Sigmoid colon (tissue), 7 donors: ENCODE data around the gene ACOX2. TPM values are rescaled to one million over a fixed set of nuclear protein-coding genes. Genes with fewer than 3 reads are reported as not detected.
A peak's percentile ranks its signal among the peaks of the same experiment; 100 is the strongest.

ENCODE experiments used
- DNase-seq: peaks from one replicate; pipeline ENCODE4 v3.0.0-alpha.2; 2019
- H3K27ac ChIP-seq, 4 donors: fragments of 200-600 bp; sonication (generic); one replicate each; pipeline ENCODE4 v1.5.1; 2016 to 2019; ENCODE audit warnings: mild to moderate bottlenecking in 1 of 4
- H3K27me3 ChIP-seq, 3 donors: fragments of 200-600 bp; sonication (generic); one replicate each; pipeline ENCODE4 v1.5.1; 2019; ENCODE audit warnings: mild to moderate bottlenecking in 1 of 3
- H3K36me3 ChIP-seq, 4 donors: fragments of 200-600 bp; sonication (generic); one replicate each; pipeline ENCODE4 v1.5.1; 2016 to 2019
- H3K4me1 ChIP-seq, 4 donors: fragments of 200-600 bp; sonication (generic); one replicate each; pipeline ENCODE4 v1.5.1; 2017 to 2019
- H3K4me3 ChIP-seq, 4 donors: fragments of 200-600 bp; sonication (generic); one replicate each; pipeline ENCODE4 v1.5.1; 2017 to 2019; ENCODE audit warnings: mild to moderate bottlenecking in 2 of 4, moderate library complexity in 1 of 4
- H3K9me3 ChIP-seq, 4 donors: fragments of 200-600 bp in 3 of 4; sonication (generic) in 3 of 4; one replicate each; pipeline versions ENCODE4 v1.5.1 to v1.6.1; 2013 to 2019
- CTCF ChIP-seq, 4 experiments: fragments of 450-650 bp in 3 of 4; fragments of 200-600 bp in 1 of 4; IDR thresholded peaks; one replicate each; pipeline ENCODE4 v1.5.1; 2016 to 2019; ENCODE audit warnings: antibody characterized with exemption in 4 of 4, mild to moderate bottlenecking in 3 of 4, moderate library complexity in 2 of 4
- EP300 ChIP-seq, 4 donors: sonication (generic); formaldehyde crosslinking; IDR thresholded peaks; one replicate each; pipeline ENCODE4 v1.6.1; 2017; ENCODE audit warnings: antibody characterized with exemption in 4 of 4
- POLR2A ChIP-seq, 2 donors: fragments of 450-650 bp; IDR thresholded peaks; one replicate each; pipeline ENCODE4 v1.6.1; 2016; ENCODE audit warnings: antibody characterized with exemption in 2 of 2, mild to moderate bottlenecking in 2 of 2, moderate library complexity in 2 of 2
- POLR2AphosphoS5 ChIP-seq, 4 donors: sonication (generic); formaldehyde crosslinking; IDR thresholded peaks; one replicate each; pipeline ENCODE4 v1.6.1; 2017; ENCODE audit warnings: antibody characterized with exemption in 4 of 4
- WGBS, 2 donors: extraction: QIAGEN DNeasy Blood & Tissue Kit; methylation state at CpG; one replicate each; pipeline ENCODE4 v1.1.7; 2013; 5-methylcytosine and 5-hydroxymethylcytosine counted together
- intact Hi-C: fragments of 100-400 bp; cut with DNase I; formaldehyde crosslinking; loops from one replicate; pipeline ENCODE4 v1.15.1; 2023
- polyA plus RNA-seq, 3 donors: library from polyadenylated mRNA; stranded (reverse); fragments of 200-250 nt; gene quantifications; one replicate each; pipeline ENCODE4 v1.2.3, GENCODE V29; 2013
- total RNA-seq, 4 donors: library from RNA; depleted of rRNA; stranded (reverse); fragments of >200 nt; gene quantifications; one replicate each; pipeline ENCODE4 v1.1.0, GENCODE V29; 2016
- donor health status: healthy with polysubstance abuse.
- donor health status: Bipolar disorder and iron deficiency.
- donor health status: healthy.

Gene ACOX2
- total and polyA plus RNA-seq, 7 donors, result 6.9 to 35.8 (median 26.0) TPM

GRCh38 chr3:58471025-58471887 lies 65.7 kb downstream of the ACOX2 start:
- Histone ChIP-seq H3K27me3 (no peaks in the 10 kb centered on the region), H3K9me3 (no peaks in the 10 kb centered on the region), H3K4me3 (no peak overlapping the region), H3K27ac (peak overlapping the region in 2 of 4 donors; percentile 25 to 38), H3K36me3 (no peaks in the 10 kb centered on the region), H3K4me1 (peaks cover 0 to 7% (median 0%) of the 10 kb centered on the region in 4 donors)
- 20 to 52% methylated on average over 10 of the region's 10 CpGs for WGBS, 2 donors
- intact Hi-C loops, result no loop called here
- no peak for DNase-seq
- TF ChIP-seq CTCF (IDR thresholded peaks at IDR 0.05) (no peak), POLR2A (IDR thresholded peaks at IDR 0.05) (no peak), POLR2AphosphoS5 (IDR thresholded peaks at IDR 0.05) (no peak), EP300 (IDR thresholded peaks at IDR 0.05) (no peak)

GRCh38 chr3:58470363-58471024 lies 66.5 kb downstream of the ACOX2 start:
- no peak for DNase-seq
- no peaks in the 10 kb centered on the region for H3K27me3 ChIP-seq
- no peak for TF ChIP-seq POLR2AphosphoS5 (IDR thresholded peaks at IDR 0.05)
- no peak for TF ChIP-seq CTCF (IDR thresholded peaks at IDR 0.05)
- TF ChIP-seq EP300 (IDR thresholded peaks at IDR 0.05), result no peak
- TF ChIP-seq POLR2A (IDR thresholded peaks at IDR 0.05), result no peak
- peaks cover 0 to 7% (median 0%) of the 10 kb centered on the region in 4 donors for H3K4me1 ChIP-seq
- H3K9me3 ChIP-seq, result no peaks in the 10 kb centered on the region
- no peak overlapping the region for H3K4me3 ChIP-seq
- 48 to 79% methylated on average over 12 of the region's 12 CpGs for WGBS, 2 donors
- no peak overlapping the region for H3K27ac ChIP-seq
- intact Hi-C loops, result no loop called here
- H3K36me3 ChIP-seq, result no peaks in the 10 kb centered on the region

DNA sequence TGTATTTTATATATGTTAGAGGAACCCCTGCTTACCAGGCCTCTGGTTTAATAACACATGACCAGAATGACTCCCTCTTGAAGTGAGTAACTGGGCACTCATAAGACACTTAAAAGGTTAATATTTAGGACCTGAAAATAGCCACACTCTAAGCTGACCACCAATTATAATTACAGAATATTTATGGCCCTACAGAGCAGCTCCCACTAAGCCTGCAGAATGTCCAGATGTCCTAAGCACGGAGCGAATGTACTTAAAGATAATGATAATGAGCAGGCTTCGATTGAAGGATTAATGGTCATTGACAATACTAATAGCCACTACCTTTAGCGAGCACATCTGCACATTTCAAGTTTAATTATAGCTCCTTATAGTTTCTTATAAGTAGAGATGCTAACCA lies 67.9 kb downstream of the ACOX2 start:
- Histone ChIP-seq H3K4me1 (peaks cover 0 to 7% (median under 1%) of the 10 kb centered on the region in 4 donors), H3K9me3 (no peaks in the 10 kb centered on the region), H3K27ac (no peak overlapping the region), H3K27me3 (no peaks in the 10 kb centered on the region), H3K36me3 (no peaks in the 10 kb centered on the region), H3K4me3 (no peak overlapping the region)
- 81 to 93% methylated on average over 4 of the region's 4 CpGs for WGBS, 2 donors
- TF ChIP-seq EP300 (IDR thresholded peaks at IDR 0.05) (no peak), CTCF (IDR thresholded peaks at IDR 0.05) (no peak), POLR2A (IDR thresholded peaks at IDR 0.05) (no peak), POLR2AphosphoS5 (IDR thresholded peaks at IDR 0.05) (no peak)
- no peak for DNase-seq
- intact Hi-C loops, result no loop called here

DNA sequence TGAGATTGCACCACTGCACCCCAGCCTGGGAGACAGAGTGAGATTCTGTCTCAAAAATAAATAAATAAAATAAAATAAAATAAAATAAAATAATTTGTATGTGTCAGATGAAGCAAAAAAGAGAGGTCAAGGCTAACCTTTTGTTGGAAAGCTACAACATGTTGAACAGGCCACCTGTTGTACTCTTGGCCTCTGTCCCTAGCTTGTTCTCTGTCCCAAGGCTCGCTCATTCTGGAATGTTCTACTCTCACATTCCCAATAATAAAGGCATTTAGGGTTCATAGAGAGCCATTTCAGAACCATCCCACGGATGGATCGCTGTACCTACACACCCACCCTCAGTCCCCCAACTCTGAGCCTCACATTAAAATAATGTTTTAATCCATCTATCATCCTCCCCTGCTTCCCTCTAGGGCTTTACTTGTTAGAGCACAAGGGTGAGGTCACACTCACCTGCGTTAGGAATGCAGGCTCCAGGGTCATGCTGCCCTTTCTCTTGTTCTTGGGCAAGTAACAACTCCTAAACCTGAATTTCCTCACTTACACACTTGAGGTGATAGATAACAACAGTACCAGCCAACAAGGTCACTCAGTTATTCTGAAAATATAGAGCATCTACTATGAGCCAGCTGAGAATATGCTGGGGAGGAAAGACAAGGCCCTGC lies 70.0 kb downstream of the ACOX2 start:
- intact Hi-C loops, result no loop called here
- 92 to 94% methylated on average over 4 of the region's 4 CpGs for WGBS, 2 donors

More for the DNA sequence above, 70.0 kb downstream of the ACOX2 start:
- H3K27me3 ChIP-seq, result no peaks in the 10 kb centered on the region
- DNase-seq, result no peak
- H3K4me3 ChIP-seq, result no peak overlapping the region
- H3K36me3 ChIP-seq, result no peaks in the 10 kb centered on the region
- no peak for TF ChIP-seq POLR2A (IDR thresholded peaks at IDR 0.05)
- no peak for TF ChIP-seq EP300 (IDR thresholded peaks at IDR 0.05)
- no peak for TF ChIP-seq CTCF (IDR thresholded peaks at IDR 0.05)
- TF ChIP-seq POLR2AphosphoS5 (IDR thresholded peaks at IDR 0.05), result no peak
- H3K27ac ChIP-seq, result no peak overlapping the region
- H3K9me3 ChIP-seq, result no peaks in the 10 kb centered on the region
- peaks cover 0 to 20% (median 7%) of the 10 kb centered on the region in 4 donors for H3K4me1 ChIP-seq
